ENCODE measurements around the gene RPS16. TPM values are rescaled to one million over a fixed set of nuclear protein-coding genes. Genes with fewer than 3 reads are reported as not detected.

RPS16 gene
- total RNA-seq, 3 donors from 2014 or later: 3,250 to 3,505 (median 3,474) TPM

DNA sequence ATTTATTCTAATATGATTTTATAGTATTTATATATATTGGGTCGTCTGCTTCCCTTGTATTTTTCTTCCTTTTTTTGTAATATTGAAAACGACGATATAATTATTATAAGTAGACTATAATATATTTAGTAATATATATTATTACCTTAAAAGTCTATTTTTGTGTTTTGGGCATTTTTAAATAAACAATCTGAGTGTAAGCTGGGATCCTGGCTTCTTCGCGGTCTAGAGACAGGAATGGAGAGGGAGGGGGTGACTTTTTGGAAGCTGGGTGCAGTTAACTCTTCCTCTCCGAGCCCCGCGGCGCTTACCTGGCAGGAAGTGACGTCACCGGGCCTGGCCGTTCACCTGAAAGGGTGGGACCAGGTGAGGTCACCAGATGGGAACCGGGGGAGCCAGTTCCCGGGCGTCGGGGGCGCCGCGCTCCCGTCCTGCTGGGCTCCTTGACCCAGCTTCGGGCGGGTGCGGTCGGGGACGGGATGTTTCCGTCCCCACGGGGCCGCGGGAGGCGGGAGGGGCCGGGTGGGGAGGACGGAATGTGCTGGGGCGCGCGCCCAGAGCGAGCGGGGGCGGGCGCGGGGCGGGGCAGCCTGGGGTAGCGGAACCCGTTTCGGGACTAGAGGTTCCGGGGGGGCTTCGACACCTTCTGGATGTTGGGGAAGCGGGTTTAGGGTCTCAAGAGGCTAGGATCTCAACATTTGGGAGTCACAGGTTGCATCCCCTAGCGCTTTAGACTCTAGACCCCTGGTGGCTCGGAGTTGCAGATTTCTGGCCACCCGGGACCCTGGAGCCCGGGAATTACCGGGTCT is 26.3 kb downstream of the RPS16 start:
- peaks cover 56% of the 10 kb centered on the region for H3K4me1 Mint-ChIP-seq (ENCODE audit: low read depth)
- ATAC-seq: peak in 1 of 2 donors; percentile 4
- no peaks in the 10 kb centered on the region for H3K9me3 Mint-ChIP-seq

DNA sequence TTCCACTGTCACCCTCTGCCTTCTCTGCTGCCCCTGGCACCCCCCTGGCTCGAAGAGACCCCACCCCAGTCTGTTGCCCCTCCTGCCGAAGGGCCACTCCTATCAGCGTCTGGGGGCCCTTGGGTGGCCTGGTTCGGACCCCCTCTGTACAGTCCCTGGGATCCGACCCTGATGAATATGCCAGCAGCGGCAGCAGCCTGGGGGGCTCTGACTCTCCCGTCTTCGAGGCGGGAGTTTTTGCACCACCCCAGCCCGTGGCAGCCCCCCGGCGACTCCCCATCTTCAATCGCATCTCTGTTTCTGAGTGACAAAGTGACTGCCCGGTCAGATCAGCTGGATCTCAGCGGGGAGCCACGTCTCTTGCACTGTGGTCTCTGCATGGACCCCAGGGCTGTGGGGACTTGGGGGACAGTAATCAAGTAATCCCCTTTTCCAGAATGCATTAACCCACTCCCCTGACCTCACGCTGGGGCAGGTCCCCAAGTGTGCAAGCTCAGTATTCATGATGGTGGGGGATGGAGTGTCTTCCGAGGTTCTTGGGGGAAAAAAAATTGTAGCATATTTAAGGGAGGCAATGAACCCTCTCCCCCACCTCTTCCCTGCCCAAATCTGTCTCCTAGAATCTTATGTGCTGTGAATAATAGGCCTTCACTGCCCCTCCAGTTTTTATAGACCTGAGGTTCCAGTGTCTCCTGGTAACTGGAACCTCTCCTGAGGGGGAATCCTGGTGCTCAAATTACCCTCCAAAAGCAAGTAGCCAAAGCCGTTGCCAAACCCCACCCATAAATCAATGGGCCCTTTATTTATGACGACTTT is 27.1 kb downstream of the RPS16 start:
- no peak for DNase-seq
- peak overlapping the region; percentile 83 for H3K4me3 Mint-ChIP-seq
- no peaks in the 10 kb centered on the region for H3K27me3 Mint-ChIP-seq (ENCODE audit: low read depth)
- no peak for ATAC-seq
- H3K36me3 Mint-ChIP-seq (ENCODE audit: insufficient read depth): peaks cover 11% of the 10 kb centered on the region
- no peaks in the 10 kb centered on the region for H3K9me3 Mint-ChIP-seq
- H3K4me1 Mint-ChIP-seq (ENCODE audit: low read depth): peaks cover 52% of the 10 kb centered on the region

More for the DNA sequence above, 26.3 kb downstream of the RPS16 start:
- H3K4me3 Mint-ChIP-seq: peak overlapping the region; percentile 86
- H3K36me3 Mint-ChIP-seq (ENCODE audit: insufficient read depth): peaks cover 11% of the 10 kb centered on the region
- peak; percentile 82 for DNase-seq
- no peaks in the 10 kb centered on the region for H3K27me3 Mint-ChIP-seq (ENCODE audit: low read depth)

DNA sequence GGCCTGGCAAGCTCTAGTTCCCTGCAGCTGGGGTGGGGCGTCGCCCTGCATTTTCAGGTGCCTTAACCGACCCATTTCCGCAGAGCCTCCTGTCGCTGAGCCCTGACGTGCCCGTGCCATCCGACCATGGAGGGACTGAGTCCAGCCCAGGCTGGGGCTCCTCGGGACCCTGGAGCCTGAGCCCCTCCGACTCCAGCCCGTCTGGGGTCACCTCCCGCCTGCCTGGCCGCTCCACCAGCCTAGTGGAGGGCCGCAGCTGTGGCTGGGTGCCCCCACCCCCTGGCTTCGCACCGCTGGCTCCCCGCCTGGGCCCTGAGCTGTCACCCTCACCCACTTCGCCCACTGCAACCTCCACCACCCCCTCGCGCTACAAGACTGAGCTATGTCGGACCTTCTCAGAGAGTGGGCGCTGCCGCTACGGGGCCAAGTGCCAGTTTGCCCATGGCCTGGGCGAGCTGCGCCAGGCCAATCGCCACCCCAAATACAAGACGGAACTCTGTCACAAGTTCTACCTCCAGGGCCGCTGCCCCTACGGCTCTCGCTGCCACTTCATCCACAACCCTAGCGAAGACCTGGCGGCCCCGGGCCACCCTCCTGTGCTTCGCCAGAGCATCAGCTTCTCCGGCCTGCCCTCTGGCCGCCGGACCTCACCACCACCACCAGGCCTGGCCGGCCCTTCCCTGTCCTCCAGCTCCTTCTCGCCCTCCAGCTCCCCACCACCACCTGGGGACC is 27.9 kb downstream of the RPS16 start:
- peaks cover 53% of the 10 kb centered on the region for H3K4me1 Mint-ChIP-seq (ENCODE audit: low read depth)
- ATAC-seq (no peak), DNase-seq (peak; percentile 42)
- H3K36me3 Mint-ChIP-seq (ENCODE audit: insufficient read depth): peaks cover 11% of the 10 kb centered on the region
- H3K4me3 Mint-ChIP-seq: peak overlapping the region; percentile 83
- no peaks in the 10 kb centered on the region for H3K27me3 Mint-ChIP-seq (ENCODE audit: low read depth)
- no peaks in the 10 kb centered on the region for H3K9me3 Mint-ChIP-seq

DNA sequence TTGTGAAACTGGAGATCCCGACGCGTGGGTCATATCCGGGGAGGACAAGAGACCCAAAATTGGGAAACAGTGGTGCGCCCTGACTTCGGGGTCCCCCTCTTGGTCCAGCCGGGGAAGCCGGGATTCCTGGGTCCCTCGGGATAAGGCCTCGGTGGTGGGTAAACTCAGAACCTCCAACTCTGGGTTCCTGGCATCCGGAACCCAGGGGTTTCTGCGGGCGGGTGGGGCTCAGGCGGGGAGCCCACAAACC is 28.4 kb downstream of the RPS16 start:
- peaks cover 56% of the 10 kb centered on the region for H3K4me1 Mint-ChIP-seq (ENCODE audit: low read depth)
- DNase-seq: no peak
- no peaks in the 10 kb centered on the region for H3K9me3 Mint-ChIP-seq
- ATAC-seq: no peak
- peaks cover 11% of the 10 kb centered on the region for H3K36me3 Mint-ChIP-seq (ENCODE audit: insufficient read depth)
- H3K4me3 Mint-ChIP-seq: peak overlapping the region; percentile 83
- no peaks in the 10 kb centered on the region for H3K27me3 Mint-ChIP-seq (ENCODE audit: low read depth)

DNA sequence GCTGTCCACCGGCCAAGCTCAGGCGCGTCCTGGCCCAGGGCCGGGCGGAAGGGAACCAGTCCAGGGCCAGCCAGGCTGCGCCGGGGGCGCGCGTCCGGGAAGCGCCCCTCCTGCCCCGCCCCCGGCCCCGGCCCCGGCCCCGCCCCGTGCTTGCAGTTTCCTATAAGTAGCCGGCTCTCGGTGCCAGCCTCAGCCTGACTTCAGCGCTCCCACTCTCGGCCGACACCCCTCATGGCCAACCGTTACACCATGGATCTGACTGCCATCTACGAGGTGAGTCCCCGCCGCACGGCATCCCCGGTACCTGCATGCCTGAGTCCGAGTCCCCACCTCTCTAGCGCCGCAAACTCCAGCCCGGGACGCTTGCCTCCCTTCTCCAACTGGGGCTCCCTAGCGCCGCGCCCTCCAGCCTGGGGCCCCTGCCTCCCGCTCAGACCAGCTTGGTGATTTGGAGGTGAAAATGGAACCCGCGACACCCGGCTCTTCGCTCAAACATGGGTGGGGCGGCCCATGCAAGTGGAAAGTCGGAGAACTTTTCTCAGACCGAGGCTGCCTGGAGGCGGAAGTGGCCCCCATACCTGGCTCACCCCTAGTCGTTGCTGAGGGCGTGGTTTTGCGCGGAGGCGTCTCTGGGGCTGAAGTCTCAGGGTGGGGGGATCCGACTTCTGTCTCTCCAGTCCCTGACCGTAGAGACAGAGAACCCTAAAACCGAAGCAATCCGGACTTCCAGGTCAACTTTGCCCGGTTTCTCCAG is 28.9 kb downstream of the RPS16 start, which contains the start of gene ZFP36:
Gene ZFP36 (plus strand): TSS at position 192 of the 754 bp plus-strand sequence. CDS start 58 bp downstream, at position 250.
- Mint-ChIP-seq H3K36me3 (ENCODE audit: insufficient read depth) (peaks cover 11% of the 10 kb centered on the region), H3K4me1 (ENCODE audit: low read depth) (peaks cover 61% of the 10 kb centered on the region), H3K4me3 (peak within 1 kb of the TSS; percentile 83), H3K9me3 (no peaks in the 10 kb centered on the region), H3K27me3 (ENCODE audit: low read depth) (no peaks in the 10 kb centered on the region)
- DNase-seq (peak; percentile 87), ATAC-seq (peak; percentile 28 to 29)

DNA sequence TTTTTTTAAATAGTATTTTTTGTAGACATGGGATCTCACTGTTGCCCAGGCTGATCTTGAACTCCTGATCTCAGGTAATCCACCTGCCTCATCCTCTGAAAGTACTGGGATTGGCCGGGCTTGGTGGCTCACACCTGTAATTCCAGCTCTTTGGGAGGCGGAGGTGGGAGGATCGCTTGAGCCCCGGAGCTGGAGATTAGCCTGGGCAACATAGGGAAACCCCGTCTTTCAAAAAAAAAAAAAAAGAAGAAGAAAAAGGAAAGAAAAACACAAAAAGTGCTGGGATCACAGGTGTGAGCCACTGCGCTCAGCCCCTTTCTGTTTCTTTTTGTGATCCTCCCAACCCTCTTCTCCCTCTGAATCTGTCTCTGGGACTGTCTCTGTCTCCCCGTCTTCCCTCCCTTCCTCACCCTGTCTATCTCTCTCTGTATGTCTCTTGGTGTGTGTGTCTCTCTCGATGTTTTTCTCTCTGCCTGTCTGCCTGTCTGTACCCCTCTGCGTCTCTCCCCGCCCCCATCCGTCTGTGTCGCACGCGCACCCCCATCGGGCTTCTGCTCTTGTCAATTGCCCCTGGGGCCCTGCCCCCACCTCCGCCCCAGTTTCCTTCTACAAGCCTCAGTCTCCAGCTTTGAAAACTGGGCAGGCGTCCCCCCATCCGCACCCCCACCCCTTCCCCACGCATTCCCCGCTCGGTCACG is 29.6 kb downstream of the RPS16 start:
- H3K4me1 Mint-ChIP-seq (ENCODE audit: low read depth): peaks cover 62% of the 10 kb centered on the region
- H3K27me3 Mint-ChIP-seq (ENCODE audit: low read depth): no peaks in the 10 kb centered on the region
- peak overlapping the region; percentile 83 for H3K4me3 Mint-ChIP-seq
- DNase-seq: peak; percentile 90
- no peaks in the 10 kb centered on the region for H3K9me3 Mint-ChIP-seq
- peak; percentile 3 to 4 for ATAC-seq
- peaks cover 11% of the 10 kb centered on the region for H3K36me3 Mint-ChIP-seq (ENCODE audit: insufficient read depth)

DNA sequence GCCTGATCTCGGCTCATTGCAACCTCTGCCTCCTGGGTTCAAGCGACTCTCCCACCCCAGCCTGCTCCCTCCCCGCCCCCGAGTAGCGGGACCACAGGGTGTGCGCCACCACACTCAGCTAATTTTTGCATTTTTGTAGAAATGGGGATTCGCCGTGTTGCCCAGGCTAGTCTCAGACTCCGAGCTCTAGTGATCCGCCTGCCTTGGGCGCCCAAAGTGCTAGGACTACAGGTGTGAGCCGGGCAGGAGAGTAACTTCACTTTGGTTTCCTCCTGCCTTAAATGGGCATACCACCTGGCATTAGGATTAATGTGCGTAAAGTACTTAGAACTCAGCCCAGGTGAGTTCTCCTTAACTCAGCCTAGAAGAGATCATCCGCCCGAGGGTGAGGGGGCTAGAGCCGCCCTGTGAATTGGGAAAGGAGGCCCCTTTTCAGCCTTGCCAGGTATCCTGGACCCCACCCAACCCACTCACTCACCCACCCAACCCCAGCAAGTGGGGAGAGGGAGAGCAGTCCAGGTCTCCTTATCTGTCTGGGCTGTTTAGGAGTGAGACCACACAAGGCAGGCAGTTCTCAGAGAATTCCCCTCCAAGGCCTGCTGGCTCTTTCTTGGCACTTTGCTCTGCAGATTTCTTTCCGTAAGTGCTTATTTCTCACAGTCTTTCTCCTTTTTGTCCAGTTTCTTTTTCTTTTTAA is 30.3 kb downstream of the RPS16 start:
- H3K4me1 Mint-ChIP-seq (ENCODE audit: low read depth): peaks cover 61% of the 10 kb centered on the region

DNA sequence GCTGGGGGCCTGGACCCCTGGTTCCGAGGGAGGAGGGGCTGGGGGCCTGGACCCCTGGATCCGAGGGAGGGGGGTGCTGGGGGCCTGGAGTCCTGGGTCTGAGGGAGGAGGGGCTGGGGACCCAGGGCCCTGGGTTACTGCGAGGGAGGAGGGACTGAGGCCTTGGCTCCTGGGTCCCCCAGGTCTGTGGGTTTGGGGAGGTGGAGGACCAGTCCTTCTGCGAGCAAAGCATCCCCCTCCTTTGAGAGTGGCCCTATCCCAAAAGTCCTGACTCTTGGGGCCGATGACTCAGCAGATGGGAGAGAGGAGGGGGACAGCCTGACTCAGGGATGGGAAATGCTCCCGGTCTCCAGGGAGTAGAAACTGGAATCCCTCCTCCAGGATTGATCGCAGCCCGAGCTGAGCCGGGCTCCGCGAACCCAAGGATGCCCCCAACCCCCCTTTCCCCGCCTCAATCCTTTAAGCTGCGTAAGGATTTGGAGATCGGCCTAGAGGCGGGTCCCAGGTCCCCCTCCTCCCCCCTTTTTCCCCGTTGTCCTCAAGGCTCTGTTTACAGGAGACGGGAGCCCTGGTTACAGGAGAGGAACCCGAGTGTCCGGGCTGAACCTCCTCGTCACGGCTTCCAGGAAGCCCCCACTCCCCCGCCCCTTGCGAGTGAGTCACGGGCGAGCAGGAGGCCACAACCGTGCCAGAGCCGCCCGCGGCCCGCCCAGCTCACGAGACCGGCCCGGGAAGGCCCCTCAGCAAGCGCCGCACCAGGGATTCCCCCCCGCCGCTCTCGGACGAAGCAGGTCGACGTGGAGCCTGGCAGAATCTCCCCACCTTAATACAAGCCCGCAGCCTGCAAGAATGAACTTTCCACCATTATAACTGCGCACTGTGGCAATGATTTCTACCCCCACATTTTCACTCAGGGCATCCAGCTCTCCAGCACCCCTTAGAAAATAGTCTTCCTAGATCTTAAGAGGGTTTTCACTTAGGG is 32.1 kb downstream of the RPS16 start:
- Mint-ChIP-seq H3K9me3 (no peaks in the 10 kb centered on the region), H3K27me3 (ENCODE audit: low read depth) (no peaks in the 10 kb centered on the region), H3K4me3 (peak overlapping the region; percentile 83), H3K36me3 (ENCODE audit: insufficient read depth) (peaks cover 10% of the 10 kb centered on the region), H3K4me1 (ENCODE audit: low read depth) (peaks cover 68% of the 10 kb centered on the region)
- DNase-seq (peak; percentile 93), ATAC-seq (peak; percentile 36)

More for the DNA sequence above, 30.3 kb downstream of the RPS16 start:
- peaks cover 11% of the 10 kb centered on the region for H3K36me3 Mint-ChIP-seq (ENCODE audit: insufficient read depth)
- H3K27me3 Mint-ChIP-seq (ENCODE audit: low read depth): no peaks in the 10 kb centered on the region
- H3K9me3 Mint-ChIP-seq: no peaks in the 10 kb centered on the region
- ATAC-seq (no peak), DNase-seq (no peak)
- peak overlapping the region; percentile 83 for H3K4me3 Mint-ChIP-seq

DNA sequence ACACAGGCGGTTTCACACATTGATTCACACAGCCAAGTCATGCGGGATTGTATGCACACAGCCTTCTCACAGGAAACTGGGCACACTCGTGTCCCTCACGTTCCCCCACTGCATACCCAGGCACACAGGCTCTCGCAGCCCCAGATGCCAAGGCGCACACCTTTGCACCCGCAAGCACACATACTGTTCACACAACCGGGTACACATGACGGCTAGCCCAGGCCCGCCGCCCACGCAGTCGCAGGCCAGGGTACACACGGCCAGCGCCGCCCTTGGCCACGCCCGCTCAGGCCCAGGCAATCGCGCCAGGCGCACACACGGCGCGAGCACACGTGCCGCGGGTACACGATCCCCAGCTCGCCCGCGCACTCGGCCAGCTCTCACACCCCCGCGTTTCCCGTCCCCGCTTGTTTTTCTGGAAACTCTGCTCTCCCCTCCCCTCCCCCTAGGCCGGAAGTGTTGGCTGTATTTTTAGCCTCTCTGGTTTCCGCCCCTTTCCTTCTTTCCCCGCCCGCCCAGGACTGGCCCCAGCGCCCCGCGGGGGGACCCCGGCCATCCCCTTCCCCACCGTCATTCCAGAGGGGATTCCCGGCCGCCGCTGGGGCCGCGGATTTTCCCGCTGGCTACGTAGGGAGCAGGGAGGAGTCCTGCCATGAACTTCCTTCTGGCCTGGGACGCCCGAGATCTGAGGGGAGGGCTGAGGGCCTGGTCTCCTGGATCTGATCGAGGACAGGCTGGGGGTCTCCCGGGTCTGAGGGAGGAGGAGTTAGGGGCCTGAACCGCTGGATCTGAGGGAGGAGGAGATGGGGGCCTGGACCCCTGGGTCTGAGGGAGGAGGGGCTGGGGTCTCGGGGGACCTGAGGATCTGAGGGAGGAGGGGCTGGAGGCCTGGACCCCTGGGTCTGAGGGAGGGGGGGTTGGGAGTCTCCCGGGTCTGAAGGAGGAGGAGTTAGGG is 33.1 kb downstream of the RPS16 start:
- Mint-ChIP-seq H3K36me3 (ENCODE audit: insufficient read depth) (peaks cover 2% of the 10 kb centered on the region), H3K4me1 (ENCODE audit: low read depth) (peaks cover 72% of the 10 kb centered on the region), H3K27me3 (ENCODE audit: low read depth) (no peaks in the 10 kb centered on the region), H3K9me3 (no peaks in the 10 kb centered on the region), H3K4me3 (peak overlapping the region; percentile 83)
- DNase-seq: peak; percentile 77
- peak; percentile 3 for ATAC-seq

DNA sequence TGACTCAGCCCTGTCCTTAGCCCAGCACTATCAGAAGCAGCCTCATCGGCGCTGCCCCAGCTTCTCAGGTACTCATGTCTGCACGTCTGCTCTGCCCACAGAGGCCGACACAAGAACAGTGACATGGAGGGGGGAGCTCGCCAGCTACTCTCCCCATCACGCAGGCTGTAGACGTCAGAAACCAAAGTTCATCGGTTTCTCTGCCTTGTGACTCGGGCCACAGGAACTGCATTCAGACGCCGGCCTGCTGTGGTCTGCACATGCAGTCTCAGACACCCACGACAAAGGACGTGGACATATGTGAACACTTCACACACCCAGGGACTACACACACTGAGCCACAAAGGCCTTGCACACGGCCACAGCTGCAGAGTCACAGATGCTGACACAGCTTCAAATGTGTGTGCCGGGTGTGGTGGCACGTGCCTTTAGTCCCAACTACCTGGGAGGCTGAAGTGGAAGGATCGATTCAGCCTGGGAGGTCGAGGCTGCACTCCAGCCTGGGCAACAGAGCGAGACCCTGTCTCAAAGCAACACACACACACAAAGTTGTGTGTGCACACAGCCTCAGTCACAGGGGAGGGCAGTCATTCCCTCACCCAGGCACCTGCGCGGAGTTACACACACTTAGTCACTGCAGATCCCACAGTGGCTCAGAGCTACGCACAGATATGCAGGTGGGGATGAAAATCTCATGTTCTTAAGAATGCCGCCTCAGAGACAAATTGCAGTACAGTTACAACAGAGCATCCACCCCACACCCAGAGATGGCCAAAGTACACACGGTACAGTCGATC is 34.0 kb downstream of the RPS16 start:
- peak; percentile 56 to 66 for ATAC-seq
- Mint-ChIP-seq H3K27me3 (ENCODE audit: low read depth) (no peaks in the 10 kb centered on the region), H3K9me3 (no peaks in the 10 kb centered on the region), H3K36me3 (ENCODE audit: insufficient read depth) (peaks cover 2% of the 10 kb centered on the region), H3K4me3 (peak overlapping the region; percentile 83), H3K4me1 (ENCODE audit: low read depth) (peaks cover 76% of the 10 kb centered on the region)
- DNase-seq: peak; percentile 74

All from activated T-cell treated with anti-CD3 and anti-CD28 coated beads, Interleukin-2, amount 50 U/mL, for 4 hours (primary cell).